Measurements from ENCODE around the gene DYSF. TPM values are rescaled to one million over a fixed set of nuclear protein-coding genes. Genes with fewer than 3 reads are reported as not detected.

The DYSF gene
- total RNA-seq, 4 donors from 2014 or later, result 4.2 to 12.0 (median 5.9) TPM

- no peak overlapping the region for H3K27ac ChIP-seq
These were observed 183.8 kb downstream of the DYSF start for GRCh38 chr2:71637168-71637567.

GRCh38 chr2:71637736-71638135 lies 184.4 kb downstream of the DYSF start:
- no peaks in the 10 kb centered on the region for H3K36me3 ChIP-seq
- WGBS, 2 donors, result 67% methylated on average over 4 of the region's 4 CpGs
- DNase-seq (ENCODE audit: low spot score in 2 of 2), result no peak
- no peaks in the 10 kb centered on the region for H3K4me1 ChIP-seq
- H3K27ac ChIP-seq, result no peak overlapping the region
- H3K27me3 ChIP-seq, result no peaks in the 10 kb centered on the region
- TF ChIP-seq EP300 (IDR thresholded peaks at IDR 0.05) (no peak), CTCF (IDR thresholded peaks at IDR 0.05) (no peak), POLR2A (IDR thresholded peaks at IDR 0.05) (no peak)
- H3K9me3 ChIP-seq, result no peaks in the 10 kb centered on the region
- no peak overlapping the region for H3K4me3 ChIP-seq

More at GRCh38 chr2:71637168-71637567, 183.8 kb downstream of the DYSF start:
- Histone ChIP-seq H3K36me3 (no peaks in the 10 kb centered on the region), H3K4me3 (no peak overlapping the region), H3K4me1 (no peaks in the 10 kb centered on the region), H3K9me3 (no peaks in the 10 kb centered on the region), H3K27me3 (no peaks in the 10 kb centered on the region)
- 82 to 88% methylated on average over 5 of the region's 5 CpGs for WGBS, 2 donors
- TF ChIP-seq CTCF (IDR thresholded peaks at IDR 0.05) (no peak), EP300 (IDR thresholded peaks at IDR 0.05) (no peak), POLR2A (IDR thresholded peaks at IDR 0.05) (no peak)
- no peak for DNase-seq (ENCODE audit: low spot score in 2 of 2)

GRCh38 chr2:71639735-71640134 lies 186.4 kb downstream of the DYSF start:
- no peaks in the 10 kb centered on the region for H3K9me3 ChIP-seq
- H3K36me3 ChIP-seq, result no peaks in the 10 kb centered on the region
- 82 to 83% methylated on average over 4 of the region's 4 CpGs for WGBS, 2 donors
- no peak for TF ChIP-seq POLR2A (IDR thresholded peaks at IDR 0.05)
- TF ChIP-seq EP300 (IDR thresholded peaks at IDR 0.05), result no peak
- TF ChIP-seq CTCF (IDR thresholded peaks at IDR 0.05), result no peak
- H3K4me1 ChIP-seq, result no peaks in the 10 kb centered on the region
- no peaks in the 10 kb centered on the region for H3K27me3 ChIP-seq
- H3K27ac ChIP-seq, result no peak overlapping the region
- DNase-seq (ENCODE audit: low spot score in 2 of 2), result no peak
- no peak overlapping the region for H3K4me3 ChIP-seq

GRCh38 chr2:71640489-71640888 lies 187.1 kb downstream of the DYSF start:
- no peak for TF ChIP-seq CTCF (IDR thresholded peaks at IDR 0.05)
- no peak for TF ChIP-seq EP300 (IDR thresholded peaks at IDR 0.05)
- no peak for TF ChIP-seq POLR2A (IDR thresholded peaks at IDR 0.05)
- Histone ChIP-seq H3K27me3 (no peaks in the 10 kb centered on the region), H3K9me3 (no peaks in the 10 kb centered on the region), H3K4me1 (no peaks in the 10 kb centered on the region), H3K4me3 (no peak overlapping the region), H3K27ac (no peak overlapping the region), H3K36me3 (no peaks in the 10 kb centered on the region)
- 63 to 74% methylated on average over 5 of the region's 5 CpGs for WGBS, 2 donors
- DNase-seq (ENCODE audit: low spot score in 2 of 2), result no peak

- TF ChIP-seq CTCF (IDR thresholded peaks at IDR 0.05) (no peak), EP300 (IDR thresholded peaks at IDR 0.05) (no peak), POLR2A (IDR thresholded peaks at IDR 0.05) (no peak)
- Histone ChIP-seq H3K4me3 (no peak overlapping the region), H3K36me3 (no peaks in the 10 kb centered on the region), H3K27ac (no peak overlapping the region), H3K27me3 (no peaks in the 10 kb centered on the region), H3K9me3 (peaks cover 0 to 4% (median 0%) of the 10 kb centered on the region in 4 donors), H3K4me1 (peaks cover 0 to 7% (median 0%) of the 10 kb centered on the region in 4 donors)
- no peak for DNase-seq (ENCODE audit: low spot score in 2 of 2)
- 78 to 88% methylated on average over 13 of the region's 13 CpGs for WGBS, 2 donors
These were observed 190.5 kb downstream of the DYSF start for GRCh38 chr2:71643674-71644357.
